ENCODE measurements around the gene ARID1B. TPM values are rescaled to one million over a fixed set of nuclear protein-coding genes. Genes with fewer than 3 reads are reported as not detected.

The ARID1B gene
- total RNA-seq, 1 experiment from 2014 or later, result 91.7 TPM

- Histone ChIP-seq H3K9me3 (ENCODE audit: control insufficient read depth, insufficient read depth, low read depth, low read length) (no peaks in the 10 kb centered on the region), H3K27ac (ENCODE audit: low read length) (no peak overlapping the region), H3K36me3 (ENCODE audit: control insufficient read depth, insufficient read depth, low read length) (no peaks in the 10 kb centered on the region), H3K4me3 (ENCODE audit: low read depth in 2 of 2, low read length in 2 of 2) (no peak overlapping the region), H3K27me3 (ENCODE audit: control insufficient read depth, insufficient read depth, low read length) (no peaks in the 10 kb centered on the region), H3K4me1 (ENCODE audit: control insufficient read depth, insufficient read depth, low read length) (peaks cover 15% of the 10 kb centered on the region)
- DNase-seq (ENCODE audit: low read depth, low spot score) (no peak), ATAC-seq (no peak)
- POLR2A ChIA-PET, result no interaction called here
- CTCF ChIA-PET, result no interaction called here
- intact Hi-C loops (cut with micrococcal nuclease; ENCODE audit: unreplicated experiment), result no loop called here
- in situ Hi-C loops (cut with HindIII; ENCODE audit: low pct_unique_long_range_greater_than_20kb, low sequenced_read_pairs), result no loop called here
- no TSS peak for BruUV-seq (replicated peaks)
- no peak for TF ChIP-seq SIN3A (IDR thresholded peaks at IDR 0.05; ENCODE audit: borderline replicate concordance, insufficient read depth, low read depth, low read length)
- TF ChIP-seq TCF7L2 (IDR thresholded peaks at IDR 0.05; ENCODE audit: low read depth, low read length), result no peak
- no peak for TF ChIP-seq CTCF (IDR thresholded peaks at IDR 0.05)
- TF ChIP-seq REST (IDR thresholded peaks at IDR 0.05; ENCODE audit: insufficient read depth in 1 of 2, low read depth in 2 of 2, low read length in 1 of 2), result no peak
- no peak for TF ChIP-seq POLR2AphosphoS5 (IDR thresholded peaks at IDR 0.05; ENCODE audit: low read depth, low read length)
Observed at GRCh38 chr6:156961282-156961892, 184.2 kb downstream of the ARID1B start.

GRCh38 chr6:156963712-156964700 is 186.8 kb downstream of the ARID1B start:
- POLR2A ChIA-PET, result no interaction called here
- DNase-seq (ENCODE audit: low read depth, low spot score), result no peak
- H3K36me3 ChIP-seq (ENCODE audit: control insufficient read depth, insufficient read depth, low read length), result no peaks in the 10 kb centered on the region
- peaks cover 15% of the 10 kb centered on the region for H3K4me1 ChIP-seq (ENCODE audit: control insufficient read depth, insufficient read depth, low read length)
- no peak for TF ChIP-seq CTCF (IDR thresholded peaks at IDR 0.05)
- TF ChIP-seq SIN3A (IDR thresholded peaks at IDR 0.05; ENCODE audit: borderline replicate concordance, insufficient read depth, low read depth, low read length), result 0 out of 2 replicates have a peak, but pooled peaks have one; percentile 44
- ATAC-seq, result peak; percentile 72
- H3K27ac ChIP-seq (ENCODE audit: low read length), result 0 out of 2 replicates have a peak overlapping the region, but pooled peaks have one; percentile 21
- in situ Hi-C loops (cut with HindIII; ENCODE audit: low pct_unique_long_range_greater_than_20kb, low sequenced_read_pairs) (no loop called here), intact Hi-C loops (cut with micrococcal nuclease; ENCODE audit: unreplicated experiment) (no loop called here)
- no TSS peak for BruUV-seq (replicated peaks)
- H3K9me3 ChIP-seq (ENCODE audit: control insufficient read depth, insufficient read depth, low read depth, low read length), result no peaks in the 10 kb centered on the region
- CTCF ChIA-PET, result no interaction called here
- peak overlapping the region; percentile 11 to 42; a peak in 3 of 4 replicates for H3K4me3 ChIP-seq (ENCODE audit: low read depth in 2 of 2, low read length in 2 of 2)
- H3K27me3 ChIP-seq (ENCODE audit: control insufficient read depth, insufficient read depth, low read length), result no peaks in the 10 kb centered on the region
